Activated naive CD8-positive, alpha-beta T cell treated with anti-CD3 and anti-CD28 coated beads, Interleukin-2, amount 50 U/mL, for 24 hours (primary cell): Measurements from ENCODE around the gene PARP8.

Experiments used
- ATAC-seq: fragments of 150-1000 bp; cut with Tn5 transposase; one replicate; pipeline ENCODE4 v1.10.0; 2021
- DNase-seq: peaks from one replicate; pipeline ENCODE4 v3.0.0; 2021
- H3K27ac Mint-ChIP-seq: one replicate; pipeline ENCODE4 v1.8.0; 2021; ENCODE audit warnings: mild to moderate bottlenecking, mixed read lengths
- H3K27me3 Mint-ChIP-seq: one replicate; pipeline ENCODE4 v1.8.0; 2021; ENCODE audit warnings: mixed read lengths
- H3K36me3 Mint-ChIP-seq: one replicate; pipeline ENCODE4 v1.8.0; 2021; ENCODE audit warnings: low read depth, mixed read lengths
- H3K4me1 Mint-ChIP-seq: one replicate; pipeline ENCODE4 v1.8.0; 2021; ENCODE audit warnings: mixed read lengths
- H3K4me3 Mint-ChIP-seq: one replicate; pipeline ENCODE4 v1.8.0; 2021; ENCODE audit warnings: mild to moderate bottlenecking, moderate library complexity, mixed read lengths
- H3K9me3 Mint-ChIP-seq: one replicate; pipeline ENCODE4 v1.8.0; 2021; ENCODE audit warnings: mixed read lengths

Gene PARP8

GRCh38 chr5:50878470-50878869 lies 212.0 kb downstream of the PARP8 start:
- H3K27me3 Mint-ChIP-seq, result peaks cover 7% of the 10 kb centered on the region
- H3K4me3 Mint-ChIP-seq, result no peak overlapping the region
- H3K4me1 Mint-ChIP-seq, result peaks cover 7% of the 10 kb centered on the region
- no peaks in the 10 kb centered on the region for H3K36me3 Mint-ChIP-seq
- no peak for DNase-seq
- H3K9me3 Mint-ChIP-seq, result no peaks in the 10 kb centered on the region
- no peak overlapping the region for H3K27ac Mint-ChIP-seq
- ATAC-seq, result no peak

GRCh38 chr5:50881407-50881806 lies 215.0 kb downstream of the PARP8 start:
- H3K36me3 Mint-ChIP-seq, result no peaks in the 10 kb centered on the region
- H3K9me3 Mint-ChIP-seq, result no peaks in the 10 kb centered on the region
- no peak overlapping the region for H3K4me3 Mint-ChIP-seq
- H3K27ac Mint-ChIP-seq, result no peak overlapping the region
- H3K27me3 Mint-ChIP-seq, result peaks cover 7% of the 10 kb centered on the region
- no peak for DNase-seq
- ATAC-seq, result no peak
- no peaks in the 10 kb centered on the region for H3K4me1 Mint-ChIP-seq

DNA sequence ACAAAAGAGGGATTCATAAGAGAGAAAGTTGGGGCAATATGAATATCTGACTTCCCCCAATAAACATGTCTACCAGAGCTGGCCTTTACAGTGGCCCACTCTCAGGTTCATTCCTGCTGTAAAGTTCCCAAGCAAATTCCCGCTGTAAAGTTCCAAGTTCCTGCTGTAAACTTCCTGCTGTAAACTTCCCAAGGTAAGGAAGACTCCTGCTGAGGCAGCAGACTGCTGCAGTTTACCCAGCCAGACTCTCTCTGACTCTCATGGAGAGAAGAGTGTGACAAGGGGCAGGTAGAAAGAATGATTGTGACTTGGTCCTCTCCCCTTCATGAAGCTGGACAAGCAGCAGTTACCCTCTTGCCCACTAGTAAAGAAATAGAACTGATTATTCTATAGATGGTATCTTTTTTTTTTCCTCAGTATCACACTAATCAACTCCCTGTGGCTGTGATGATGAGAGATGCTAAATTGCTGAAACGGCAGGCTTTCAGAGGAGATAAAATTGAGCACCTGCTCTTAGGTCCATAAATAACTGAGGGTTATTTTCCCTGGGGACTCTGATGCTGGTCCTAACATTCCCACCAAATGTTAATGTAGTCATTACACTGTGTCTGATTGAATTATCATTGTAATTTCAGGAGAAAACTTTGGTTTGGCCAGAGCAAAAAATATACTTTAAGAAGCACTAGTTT lies 220.4 kb downstream of the PARP8 start:
- Mint-ChIP-seq H3K27me3 (peaks cover 6% of the 10 kb centered on the region), H3K36me3 (no peaks in the 10 kb centered on the region), H3K4me3 (no peak overlapping the region), H3K9me3 (no peaks in the 10 kb centered on the region), H3K27ac (no peak overlapping the region), H3K4me1 (no peaks in the 10 kb centered on the region)
- ATAC-seq, result no peak
- DNase-seq, result no peak

- Mint-ChIP-seq H3K4me1 (no peaks in the 10 kb centered on the region), H3K27me3 (peaks cover 6% of the 10 kb centered on the region), H3K27ac (no peak overlapping the region), H3K9me3 (no peaks in the 10 kb centered on the region), H3K36me3 (no peaks in the 10 kb centered on the region), H3K4me3 (no peak overlapping the region)
- ATAC-seq (no peak), DNase-seq (no peak)
Measured at GRCh38 chr5:50887889-50888633, 221.6 kb downstream of the PARP8 start.

DNA sequence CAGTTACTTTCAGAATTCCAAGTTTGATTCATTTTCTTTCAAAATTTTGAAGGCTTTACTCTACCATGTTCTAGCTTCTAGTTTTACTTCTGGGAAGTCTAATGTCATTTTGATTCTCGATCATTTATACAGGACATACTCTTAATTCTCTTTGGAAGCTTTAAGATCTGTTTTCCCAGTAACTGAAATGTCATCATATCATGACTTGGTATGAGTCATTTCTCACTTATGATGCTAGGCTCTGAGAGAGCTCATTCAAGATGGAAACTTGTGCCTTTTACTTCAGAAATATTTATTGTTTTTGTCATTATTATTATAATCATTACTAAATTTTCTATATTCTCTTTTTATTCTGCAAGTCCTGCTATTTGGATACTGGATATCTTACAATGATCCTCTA lies 222.3 kb downstream of the PARP8 start:
- Mint-ChIP-seq H3K27ac (no peak overlapping the region), H3K27me3 (peaks cover 6% of the 10 kb centered on the region), H3K9me3 (no peaks in the 10 kb centered on the region), H3K36me3 (no peaks in the 10 kb centered on the region), H3K4me3 (no peak overlapping the region), H3K4me1 (no peaks in the 10 kb centered on the region)
- ATAC-seq (no peak), DNase-seq (no peak)

GRCh38 chr5:50889790-50890189 lies 223.4 kb downstream of the PARP8 start:
- Mint-ChIP-seq H3K4me1 (no peaks in the 10 kb centered on the region), H3K9me3 (no peaks in the 10 kb centered on the region), H3K27me3 (peaks cover 7% of the 10 kb centered on the region), H3K36me3 (no peaks in the 10 kb centered on the region), H3K27ac (no peak overlapping the region), H3K4me3 (no peak overlapping the region)
- DNase-seq (no peak), ATAC-seq (no peak)
